Right lobe of liver (tissue), 6 donors: ENCODE data around the gene HSPA14. TPM values are rescaled to one million over a fixed set of nuclear protein-coding genes. Genes with fewer than 3 reads are reported as not detected.
"Not testable (repeated sequence)": the region's sequence is repeated elsewhere in the genome, so short reads cannot be mapped to it uniquely, and the experiment has no call there.

Source experiments
- ATAC-seq, 4 donors: fragments of 200-7000 bp; cut with Tn5 transposase; one replicate each; pipeline ENCODE4 v1.9.1; 2020; ENCODE audit warnings: mild to moderate bottlenecking in 4 of 4, moderate library complexity in 4 of 4
- DNase-seq, 3 donors: peaks; one replicate each; pipeline ENCODE4 v3.0.0-alpha.2; 2020
- H3K27ac ChIP-seq, 3 donors: fragments of 200-600 bp; one replicate each; pipeline ENCODE4 v1.8.0; 2022
- H3K27me3 ChIP-seq, 2 donors: fragments of 200-600 bp; one replicate each; pipeline ENCODE4 v1.8.0; 2022
- H3K36me3 ChIP-seq, 4 donors: fragments of 200-600 bp; sonication (generic) in 1 of 4; one replicate each; pipeline versions ENCODE4 v1.5.1 to v1.8.0; 2017 to 2022; ENCODE audit warnings: control low read depth in 1 of 4
- H3K4me1 ChIP-seq, 4 donors: fragments of 200-600 bp; sonication (generic) in 1 of 4; one replicate each; pipeline versions ENCODE4 v1.5.1 to v1.8.0; 2017 to 2022; ENCODE audit warnings: control low read depth in 1 of 4
- H3K4me3 ChIP-seq, 3 donors: fragments of 200-600 bp; one replicate each; pipeline ENCODE4 v1.8.0; 2022
- H3K9me3 ChIP-seq, 4 donors: fragments of 200-600 bp; sonication (generic) in 1 of 4; one replicate each; pipeline versions ENCODE4 v1.5.1 to v1.8.0; 2017 to 2022; ENCODE audit warnings: control low read depth in 1 of 4
- CTCF ChIP-seq, 4 donors: fragments of 200-600 bp in 3 of 4; fragments of 450-650 bp in 1 of 4; IDR thresholded peaks; one replicate each; pipeline versions ENCODE4 v1.5.1 to v1.8.0; 2016 to 2022; ENCODE audit warnings: antibody characterized with exemption in 4 of 4, mild to moderate bottlenecking in 2 of 4
- POLR2A ChIP-seq: fragments of 450-650 bp; IDR thresholded peaks from one replicate; pipeline ENCODE4 v1.6.1; 2017; ENCODE audit warnings: antibody characterized with exemption, mild to moderate bottlenecking
- WGBS: methylation state at CpG from one replicate; pipeline ENCODE4 v1.1.6; 2018; ENCODE audit warnings: low coverage, low lambda C conversion rate; ENCODE audit not compliant: insufficient coverage; ENCODE audit errors: missing lambda C conversion rate; 5-methylcytosine and 5-hydroxymethylcytosine counted together
- intact Hi-C, 2 donors: fragments of 100-400 bp; cut with DNase I; formaldehyde crosslinking; loops; one replicate each; pipeline versions ENCODE4 v1.11.2 to v1.14.1; 2022
- total RNA-seq, 6 experiments: library from RNA; depleted of rRNA in 2 of 6; stranded (reverse); fragments of >200 nt in 2 of 6; fragmentation: NEBNext Ultra II Directional in 3 of 6; extraction: Animal tissue kit (Norgen Biotek cat#: 25700) in 3 of 6; gene quantifications; one replicate each; pipeline versions ENCODE4 v1.1.0 to v1.2.4, GENCODE V29; 2016 to 2023
- donor health status: DM: no; HTN: yes; CAD: no.
- donor health status: DM: no; HTN: no; CAD: no.
- donor health status: DM: no; HTN: no; CAD: no.
- donor health status: DM: no; HTN: yes; CAD: no.
- donor health status: DM: no; HTN: yes; CAD: no.

The HSPA14 gene
- total RNA-seq, 6 experiments from 2014 or later: 2.7 to 8.6 (median 4.9) TPM

GRCh38 chr10:14855453-14855852, 17.3 kb downstream of the HSPA14 start:
- DNase-seq: no peak
- H3K9me3 ChIP-seq: no peaks in the 10 kb centered on the region
- ATAC-seq: no peak
- intact Hi-C loops: no loop called here
- H3K36me3 ChIP-seq: peaks cover 0 to 5% (median 1%) of the 10 kb centered on the region in 4 donors
- 82% methylated on average over 1 of the region's 1 CpG for WGBS
- no peaks in the 10 kb centered on the region for H3K4me1 ChIP-seq
- TF ChIP-seq POLR2A: no peak
- no peaks in the 10 kb centered on the region for H3K27me3 ChIP-seq
- H3K4me3 ChIP-seq: no peak overlapping the region
- H3K27ac ChIP-seq: no peak overlapping the region

- WGBS: 100% methylated on average over 3 of the region's 6 CpGs
- DNase-seq: no peak
- Histone ChIP-seq H3K27ac (no peak overlapping the region), H3K4me3 (no peak overlapping the region), H3K36me3 (no peaks in the 10 kb centered on the region), H3K9me3 (no peaks in the 10 kb centered on the region), H3K27me3 (no peaks in the 10 kb centered on the region), H3K4me1 (no peaks in the 10 kb centered on the region)
- intact Hi-C loops: no loop called here
- no peak for ATAC-seq
- no peak for TF ChIP-seq CTCF (IDR thresholded peaks at IDR 0.05)
These were observed 20.3 kb downstream of the HSPA14 start for GRCh38 chr10:14858338-14858960.

- DNase-seq (no peak), ATAC-seq (no peak)
- H3K27me3 ChIP-seq: no peaks in the 10 kb centered on the region
- no peaks in the 10 kb centered on the region for H3K4me1 ChIP-seq
- 83% methylated on average over 5 of the region's 5 CpGs for WGBS
- intact Hi-C loops: no loop called here
- no peak overlapping the region for H3K27ac ChIP-seq
- no peaks in the 10 kb centered on the region for H3K36me3 ChIP-seq
- H3K9me3 ChIP-seq: no peaks in the 10 kb centered on the region
- TF ChIP-seq POLR2A (no peak), CTCF (IDR thresholded peaks at IDR 0.05) (no peak)
- no peak overlapping the region for H3K4me3 ChIP-seq
These were observed 20.9 kb downstream of the HSPA14 start for GRCh38 chr10:14859043-14859442.

- Histone ChIP-seq H3K27me3 (no peaks in the 10 kb centered on the region), H3K9me3 (no peaks in the 10 kb centered on the region), H3K4me3 (no peak overlapping the region), H3K4me1 (no peaks in the 10 kb centered on the region), H3K36me3 (no peaks in the 10 kb centered on the region), H3K27ac (no peak overlapping the region)
- intact Hi-C loops: no loop called here
- ATAC-seq (no peak), DNase-seq (no peak)
- TF ChIP-seq CTCF (IDR thresholded peaks at IDR 0.05) (no peak), POLR2A (no peak)
These were observed 21.7 kb downstream of the HSPA14 start for GRCh38 chr10:14859775-14860174.

GRCh38 chr10:14860791-14861190, 22.7 kb downstream of the HSPA14 start:
- no peak overlapping the region for H3K4me3 ChIP-seq
- H3K27me3 ChIP-seq: no peaks in the 10 kb centered on the region
- H3K27ac ChIP-seq: no peak overlapping the region
- no peak for TF ChIP-seq POLR2A
- no peak for TF ChIP-seq CTCF (IDR thresholded peaks at IDR 0.05)
- no peak for ATAC-seq
- no peaks in the 10 kb centered on the region for H3K4me1 ChIP-seq
- no peak for DNase-seq
- 80% methylated on average over 1 of the region's 1 CpG for WGBS
- no peaks in the 10 kb centered on the region for H3K9me3 ChIP-seq
- intact Hi-C loops: no loop called here
- no peaks in the 10 kb centered on the region for H3K36me3 ChIP-seq

- H3K4me1 ChIP-seq, H3K9me3 ChIP-seq, DNase-seq, H3K27ac ChIP-seq, intact Hi-C loops, H3K27me3 ChIP-seq, H3K4me3 ChIP-seq, ATAC-seq: not testable (repeated sequence)
- H3K36me3 ChIP-seq: peaks cover 0 to 21% (median 1%) of the 10 kb centered on the region in 4 donors
- WGBS: 93% methylated on average over 6 of the region's 6 CpGs
These were observed 26.4 kb downstream of the HSPA14 start for GRCh38 chr10:14864466-14864865.

GRCh38 chr10:14864871-14865270, 26.8 kb downstream of the HSPA14 start:
- peaks cover 0 to 24% (median 1%) of the 10 kb centered on the region in 4 donors for H3K36me3 ChIP-seq
- DNase-seq, H3K27ac ChIP-seq, H3K4me3 ChIP-seq, intact Hi-C loops, ATAC-seq, H3K27me3 ChIP-seq, H3K4me1 ChIP-seq, H3K9me3 ChIP-seq: not testable (repeated sequence)
- 88% methylated on average over 3 of the region's 3 CpGs for WGBS
